ENCODE measurements around the gene HPS5. TPM values are rescaled to one million over a fixed set of nuclear protein-coding genes. Genes with fewer than 3 reads are reported as not detected.
"Not testable (repeated sequence)": the region's sequence is repeated elsewhere in the genome, so short reads cannot be mapped to it uniquely, and the experiment has no call there.

Gene HPS5
- total RNA-seq, 4 donors from 2014 or later = 17.6 to 49.9 (median 38.0) TPM

DNA sequence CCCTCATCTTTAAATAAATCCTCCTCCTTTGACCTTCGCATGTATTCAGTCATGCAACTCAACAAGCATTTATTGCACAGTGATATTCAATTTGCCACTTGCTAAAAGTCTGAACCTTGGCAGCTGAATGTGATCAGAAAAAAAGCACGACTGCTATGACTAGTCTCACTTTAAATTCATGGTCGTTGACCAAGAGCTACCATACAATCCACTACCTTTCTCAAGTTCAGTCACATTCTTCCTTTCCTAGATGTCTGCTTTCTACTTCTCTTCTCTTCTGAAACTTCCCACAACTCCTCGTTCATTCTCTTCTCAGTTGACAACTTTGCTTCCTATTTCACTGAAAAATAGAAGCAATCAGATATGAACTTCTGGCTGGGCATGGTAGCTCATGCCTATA, 57.9 kb downstream of the HPS5 start:
- TF ChIP-seq, protein P1, sequence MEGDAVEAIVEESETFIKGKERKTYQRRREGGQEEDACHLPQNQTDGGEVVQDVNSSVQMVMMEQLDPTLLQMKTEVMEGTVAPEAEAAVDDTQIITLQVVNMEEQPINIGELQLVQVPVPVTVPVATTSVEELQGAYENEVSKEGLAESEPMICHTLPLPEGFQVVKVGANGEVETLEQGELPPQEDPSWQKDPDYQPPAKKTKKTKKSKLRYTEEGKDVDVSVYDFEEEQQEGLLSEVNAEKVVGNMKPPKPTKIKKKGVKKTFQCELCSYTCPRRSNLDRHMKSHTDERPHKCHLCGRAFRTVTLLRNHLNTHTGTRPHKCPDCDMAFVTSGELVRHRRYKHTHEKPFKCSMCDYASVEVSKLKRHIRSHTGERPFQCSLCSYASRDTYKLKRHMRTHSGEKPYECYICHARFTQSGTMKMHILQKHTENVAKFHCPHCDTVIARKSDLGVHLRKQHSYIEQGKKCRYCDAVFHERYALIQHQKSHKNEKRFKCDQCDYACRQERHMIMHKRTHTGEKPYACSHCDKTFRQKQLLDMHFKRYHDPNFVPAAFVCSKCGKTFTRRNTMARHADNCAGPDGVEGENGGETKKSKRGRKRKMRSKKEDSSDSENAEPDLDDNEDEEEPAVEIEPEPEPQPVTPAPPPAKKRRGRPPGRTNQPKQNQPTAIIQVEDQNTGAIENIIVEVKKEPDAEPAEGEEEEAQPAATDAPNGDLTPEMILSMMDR (IDR thresholded peaks at IDR 0.05) = no peak
- TF ChIP-seq POLR2A (IDR thresholded peaks at IDR 0.05) = no peak
- no peaks in the 10 kb centered on the region for H3K36me3 ChIP-seq
- no peak overlapping the region for H3K27ac ChIP-seq
- no peaks in the 10 kb centered on the region for H3K9me3 ChIP-seq
- DNase-seq = no peak
- H3K4me1 ChIP-seq = no peaks in the 10 kb centered on the region
- H3K4me3 ChIP-seq = no peak overlapping the region
- no peaks in the 10 kb centered on the region for H3K27me3 ChIP-seq

- not testable (repeated sequence) for H3K9me3 ChIP-seq, H3K4me1 ChIP-seq, H3K36me3 ChIP-seq, H3K27me3 ChIP-seq, DNase-seq, H3K4me3 ChIP-seq, H3K27ac ChIP-seq
These were observed 59.1 kb downstream of the HPS5 start for GRCh38 chr11:18262681-18263350.

DNA sequence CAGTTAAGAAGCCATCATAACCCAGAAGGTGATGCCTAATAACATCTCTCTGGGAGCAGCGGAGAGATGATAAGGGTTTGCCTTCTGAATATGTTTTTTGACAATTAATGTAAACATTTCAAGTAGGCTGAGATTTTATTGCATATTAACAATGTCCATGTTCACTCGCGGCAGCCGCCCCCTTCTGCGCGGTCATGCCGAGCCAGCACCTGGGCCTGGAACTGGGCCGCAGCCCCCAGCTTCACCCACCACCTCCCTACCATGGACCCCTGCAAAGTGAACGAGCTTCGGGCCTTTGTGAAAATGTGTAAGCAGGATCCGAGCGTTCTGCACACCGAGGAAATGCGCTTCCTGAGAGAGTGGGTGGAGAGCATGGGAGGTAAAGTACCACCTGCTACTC, 60.2 kb downstream of the HPS5 start:
- no peaks in the 10 kb centered on the region for H3K36me3 ChIP-seq
- no peak for TF ChIP-seq POLR2A (IDR thresholded peaks at IDR 0.05)
- TF ChIP-seq, protein P1 (IDR thresholded peaks at IDR 0.05) = no peak
- no peaks in the 10 kb centered on the region for H3K4me1 ChIP-seq

DNA sequence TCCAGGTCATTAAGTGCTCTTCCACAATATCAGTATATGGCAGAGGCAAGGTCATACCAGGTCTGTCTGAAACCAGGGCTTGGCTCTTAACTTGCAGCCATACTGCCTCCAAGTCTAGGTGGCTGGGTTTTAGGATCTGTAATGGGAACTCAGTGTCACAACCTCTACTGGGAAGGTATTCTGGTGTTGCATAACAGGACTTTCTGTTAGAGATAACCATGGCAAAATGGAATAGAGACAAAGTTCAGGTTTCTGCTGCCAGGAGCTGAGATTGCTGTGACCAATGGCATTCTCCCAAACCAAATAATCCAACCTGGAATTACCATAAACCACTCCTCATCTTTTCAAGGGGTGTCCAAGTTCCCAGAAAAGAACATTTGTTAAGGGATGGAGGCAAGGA, 62.7 kb downstream of the HPS5 start:
- no peaks in the 10 kb centered on the region for H3K4me1 ChIP-seq
- no peaks in the 10 kb centered on the region for H3K9me3 ChIP-seq
- H3K27me3 ChIP-seq = no peaks in the 10 kb centered on the region
- no peak overlapping the region for H3K4me3 ChIP-seq
- no peak for DNase-seq
- H3K27ac ChIP-seq = peak overlapping the region in 1 of 4 donors; percentile 22
- no peak for TF ChIP-seq POLR2A (IDR thresholded peaks at IDR 0.05)
- TF ChIP-seq, protein P1 (IDR thresholded peaks at IDR 0.05) = no peak
- no peaks in the 10 kb centered on the region for H3K36me3 ChIP-seq

More for the DNA sequence above, 60.2 kb downstream of the HPS5 start:
- H3K9me3 ChIP-seq = no peaks in the 10 kb centered on the region
- DNase-seq = no peak
- H3K27ac ChIP-seq = no peak overlapping the region
- no peaks in the 10 kb centered on the region for H3K27me3 ChIP-seq
- no peak overlapping the region for H3K4me3 ChIP-seq

DNA sequence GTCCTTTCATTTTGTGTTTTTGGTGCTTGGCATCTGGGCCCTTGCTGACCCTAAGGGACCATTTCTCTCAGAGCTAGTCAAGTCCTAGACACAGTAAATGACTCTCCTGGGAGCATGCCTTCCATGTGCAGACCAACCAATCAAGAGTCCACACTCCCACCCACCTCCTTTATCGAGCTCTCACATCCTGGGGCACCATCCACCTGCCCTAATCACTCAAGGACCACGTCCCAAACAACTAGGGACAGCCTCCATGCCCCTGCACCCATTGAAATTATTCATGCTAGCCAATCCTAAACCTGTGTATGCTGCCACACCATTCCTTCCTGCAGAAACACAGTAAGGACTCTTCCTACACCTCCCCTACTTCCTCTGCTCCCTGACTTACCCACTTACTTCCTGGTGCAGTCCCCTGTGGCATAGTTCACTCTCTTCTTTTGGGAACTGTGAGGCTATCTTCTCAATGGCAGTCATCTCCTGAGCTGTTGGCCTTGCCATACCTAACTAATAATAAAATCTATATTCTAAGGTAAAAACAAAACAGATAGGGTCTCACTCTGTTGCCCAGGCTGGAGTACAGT, 67.1 kb downstream of the HPS5 start:
- H3K27me3 ChIP-seq = no peaks in the 10 kb centered on the region

GRCh38 chr11:18253778-18254338, 68.1 kb downstream of the HPS5 start:
- TF ChIP-seq, protein P1 (IDR thresholded peaks at IDR 0.05) = no peak
- TF ChIP-seq POLR2A (IDR thresholded peaks at IDR 0.05) = no peak

More for the DNA sequence above, 67.1 kb downstream of the HPS5 start:
- Histone ChIP-seq H3K27ac (no peak overlapping the region), H3K4me3 (no peak overlapping the region), H3K4me1 (no peaks in the 10 kb centered on the region), H3K9me3 (no peaks in the 10 kb centered on the region), H3K36me3 (no peaks in the 10 kb centered on the region)
- no peak for TF ChIP-seq POLR2A (IDR thresholded peaks at IDR 0.05)
- TF ChIP-seq, protein P1 (IDR thresholded peaks at IDR 0.05) = no peak
- DNase-seq = no peak

More at GRCh38 chr11:18253778-18254338, 68.1 kb downstream of the HPS5 start:
- Histone ChIP-seq H3K36me3 (no peaks in the 10 kb centered on the region), H3K4me1 (no peaks in the 10 kb centered on the region), H3K9me3 (no peaks in the 10 kb centered on the region), H3K4me3 (no peak overlapping the region), H3K27me3 (no peaks in the 10 kb centered on the region), H3K27ac (peak overlapping the region in 1 of 4 donors; percentile 8)
- DNase-seq = no peak
